Right lobe of liver (tissue), 4 donors: Measurements from ENCODE around the gene CRIP3.

Source experiments
- POLR2A ChIP-seq: fragments of 450-650 bp; IDR thresholded peaks from one replicate; pipeline ENCODE4 v1.6.1; 2017; ENCODE audit warnings: antibody characterized with exemption, mild to moderate bottlenecking
- TF ChIP-seq, protein P1 (sequence below), 4 donors: fragments of 200-600 bp in 3 of 4; fragments of 450-650 bp in 1 of 4; IDR thresholded peaks; one replicate each; pipeline versions ENCODE4 v1.5.1 to v1.8.0; 2016 to 2022; ENCODE audit warnings: antibody characterized with exemption in 4 of 4, mild to moderate bottlenecking in 2 of 4
- donor health status: DM: no; HTN: no; CAD: no.
- donor health status: DM: no; HTN: no; CAD: no.
- donor health status: DM: no; HTN: yes; CAD: no.

DNA sequence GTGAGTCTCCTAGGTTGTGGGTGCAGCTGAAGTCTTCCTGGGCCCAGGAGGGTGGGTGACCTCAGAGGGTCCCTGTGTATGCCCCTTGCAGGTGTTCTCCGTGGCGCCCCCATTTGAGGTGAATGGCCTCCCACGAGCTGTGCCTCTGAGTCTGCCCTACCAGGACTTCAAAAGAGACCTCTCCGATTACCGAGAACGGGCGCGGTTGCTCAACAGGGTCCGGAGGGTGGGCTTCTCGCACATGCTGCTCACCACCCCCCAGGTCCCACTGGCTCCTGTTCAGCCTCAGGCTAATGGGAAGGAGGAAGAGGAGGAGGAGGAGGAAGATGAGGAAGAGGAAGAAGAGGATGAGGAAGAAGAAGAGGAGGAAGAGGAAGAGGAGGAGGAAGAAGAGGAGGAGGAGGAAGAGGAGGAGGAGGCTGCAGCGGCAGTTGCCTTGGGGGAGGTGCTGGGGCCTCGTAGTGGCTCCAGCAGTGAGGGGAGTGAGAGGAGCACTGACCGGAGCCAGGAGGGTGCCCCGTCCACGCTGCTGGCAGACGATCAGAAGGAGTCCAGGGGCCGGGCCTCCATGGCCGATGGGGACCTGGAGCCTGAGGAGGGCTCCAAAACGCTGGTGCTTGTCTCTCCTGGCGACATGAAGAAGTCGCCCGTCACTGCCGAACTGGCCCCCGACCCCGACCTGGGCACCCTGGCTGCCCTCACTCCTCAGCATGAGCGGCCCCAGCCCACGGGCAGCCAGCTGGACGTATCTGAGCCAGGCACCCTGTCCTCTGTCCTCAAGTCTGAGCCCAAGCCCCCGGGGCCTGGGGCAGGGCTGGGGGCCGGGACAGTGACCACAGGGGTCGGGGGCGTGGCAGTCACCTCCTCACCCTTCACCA lies 25.8 kb downstream of the CRIP3 start:
- no peak for TF ChIP-seq POLR2A
- TF ChIP-seq, protein P1, sequence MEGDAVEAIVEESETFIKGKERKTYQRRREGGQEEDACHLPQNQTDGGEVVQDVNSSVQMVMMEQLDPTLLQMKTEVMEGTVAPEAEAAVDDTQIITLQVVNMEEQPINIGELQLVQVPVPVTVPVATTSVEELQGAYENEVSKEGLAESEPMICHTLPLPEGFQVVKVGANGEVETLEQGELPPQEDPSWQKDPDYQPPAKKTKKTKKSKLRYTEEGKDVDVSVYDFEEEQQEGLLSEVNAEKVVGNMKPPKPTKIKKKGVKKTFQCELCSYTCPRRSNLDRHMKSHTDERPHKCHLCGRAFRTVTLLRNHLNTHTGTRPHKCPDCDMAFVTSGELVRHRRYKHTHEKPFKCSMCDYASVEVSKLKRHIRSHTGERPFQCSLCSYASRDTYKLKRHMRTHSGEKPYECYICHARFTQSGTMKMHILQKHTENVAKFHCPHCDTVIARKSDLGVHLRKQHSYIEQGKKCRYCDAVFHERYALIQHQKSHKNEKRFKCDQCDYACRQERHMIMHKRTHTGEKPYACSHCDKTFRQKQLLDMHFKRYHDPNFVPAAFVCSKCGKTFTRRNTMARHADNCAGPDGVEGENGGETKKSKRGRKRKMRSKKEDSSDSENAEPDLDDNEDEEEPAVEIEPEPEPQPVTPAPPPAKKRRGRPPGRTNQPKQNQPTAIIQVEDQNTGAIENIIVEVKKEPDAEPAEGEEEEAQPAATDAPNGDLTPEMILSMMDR (IDR thresholded peaks at IDR 0.05) = no peak
